Activated T-cell treated with anti-CD3 and anti-CD28 coated beads, Interleukin-2, amount 50 U/mL, for 72 hours (primary cell): ENCODE measurements around the gene RFLNA. TPM values are rescaled to one million over a fixed set of nuclear protein-coding genes. Genes with fewer than 3 reads are reported as not detected.

ENCODE experiments used
- ATAC-seq, 2 donors: fragments of 150-1000 bp; cut with Tn5 transposase; replicated peaks in 1 of 2; 2 replicates each; pipeline ENCODE4 v1.10.0; 2021; ENCODE audit warnings: moderate library complexity in 2 of 2, mild to moderate bottlenecking in 1 of 2
- DNase-seq, 2 donors: peaks; one replicate each; pipeline ENCODE4 v3.0.0; 2021 to 2022; ENCODE audit warnings: mixed read lengths in 1 of 2
- H3K27ac Mint-ChIP-seq: one replicate; pipeline ENCODE4 v1.8.0; 2022; ENCODE audit warnings: mild to moderate bottlenecking, moderate library complexity, mixed read lengths
- H3K27me3 Mint-ChIP-seq: one replicate; pipeline ENCODE4 v1.8.0; 2022; ENCODE audit warnings: low read depth, mixed read lengths
- H3K36me3 Mint-ChIP-seq, 2 donors: one replicate each; pipeline ENCODE4 v1.8.0; 2022; ENCODE audit warnings: mixed read lengths in 2 of 2, mild to moderate bottlenecking in 1 of 2; ENCODE audit not compliant: insufficient read depth in 2 of 2
- H3K4me1 Mint-ChIP-seq: one replicate; pipeline ENCODE4 v1.8.0; 2022; ENCODE audit warnings: low read depth, mixed read lengths
- H3K4me3 Mint-ChIP-seq, 2 donors: one replicate each; pipeline ENCODE4 v1.8.0; 2022; ENCODE audit warnings: mild to moderate bottlenecking in 2 of 2, mixed read lengths in 2 of 2, moderate library complexity in 2 of 2
- H3K9me3 Mint-ChIP-seq, 2 donors: one replicate each; pipeline ENCODE4 v1.8.0; 2022; ENCODE audit warnings: mixed read lengths in 2 of 2
- total RNA-seq, 2 donors: library from RNA; stranded (reverse); gene quantifications; one replicate each; pipeline ENCODE4 v1.2.3, GENCODE V29; 2022

Gene RFLNA
- total RNA-seq, 2 donors from 2014 or later = not detected

GRCh38 chr12:124332900-124333299 is 38.0 kb downstream of the RFLNA start:
- H3K36me3 Mint-ChIP-seq = peaks cover 2 to 4% of the 10 kb centered on the region in 2 donors
- no peaks in the 10 kb centered on the region for H3K4me1 Mint-ChIP-seq
- no peaks in the 10 kb centered on the region for H3K27me3 Mint-ChIP-seq

GRCh38 chr12:124333724-124334123 is 38.8 kb downstream of the RFLNA start:
- Mint-ChIP-seq H3K9me3 (no peaks in the 10 kb centered on the region), H3K4me3 (no peak overlapping the region), H3K36me3 (peaks cover 2 to 4% of the 10 kb centered on the region in 2 donors), H3K27me3 (no peaks in the 10 kb centered on the region), H3K4me1 (no peaks in the 10 kb centered on the region), H3K27ac (no peak overlapping the region)
- no peak for DNase-seq
- ATAC-seq = peak in 1 of 2 donors; percentile 12

More at GRCh38 chr12:124332900-124333299, 38.0 kb downstream of the RFLNA start:
- Mint-ChIP-seq H3K4me3 (no peak overlapping the region), H3K9me3 (no peaks in the 10 kb centered on the region), H3K27ac (no peak overlapping the region)
- DNase-seq (no peak), ATAC-seq (no peak)

- Mint-ChIP-seq H3K27me3 (no peaks in the 10 kb centered on the region), H3K36me3 (peaks cover 2 to 4% of the 10 kb centered on the region in 2 donors), H3K4me3 (no peak overlapping the region), H3K4me1 (no peaks in the 10 kb centered on the region), H3K27ac (no peak overlapping the region), H3K9me3 (no peaks in the 10 kb centered on the region)
- ATAC-seq = no peak
- no peak for DNase-seq
These were observed 39.4 kb downstream of the RFLNA start for GRCh38 chr12:124334266-124334665.

GRCh38 chr12:124334976-124335375 is 40.1 kb downstream of the RFLNA start:
- Mint-ChIP-seq H3K4me3 (no peak overlapping the region), H3K27me3 (no peaks in the 10 kb centered on the region), H3K36me3 (peaks cover 2 to 4% of the 10 kb centered on the region in 2 donors), H3K4me1 (no peaks in the 10 kb centered on the region), H3K9me3 (no peaks in the 10 kb centered on the region), H3K27ac (no peak overlapping the region)
- ATAC-seq (no peak), DNase-seq (no peak)

GRCh38 chr12:124335426-124336183 is 40.7 kb downstream of the RFLNA start:
- DNase-seq = no peak
- Mint-ChIP-seq H3K27me3 (no peaks in the 10 kb centered on the region), H3K4me3 (no peak overlapping the region), H3K27ac (no peak overlapping the region), H3K36me3 (peaks cover 2 to 4% of the 10 kb centered on the region in 2 donors), H3K4me1 (no peaks in the 10 kb centered on the region), H3K9me3 (no peaks in the 10 kb centered on the region)
- no peak for ATAC-seq

- H3K27me3 Mint-ChIP-seq = no peaks in the 10 kb centered on the region
- no peak for DNase-seq
- ATAC-seq = no peak
- peaks cover 4% of the 10 kb centered on the region in 2 donors for H3K36me3 Mint-ChIP-seq
- H3K27ac Mint-ChIP-seq = no peak overlapping the region
- H3K9me3 Mint-ChIP-seq = no peaks in the 10 kb centered on the region
- no peaks in the 10 kb centered on the region for H3K4me1 Mint-ChIP-seq
- no peak overlapping the region for H3K4me3 Mint-ChIP-seq
These were observed 41.2 kb downstream of the RFLNA start for GRCh38 chr12:124336184-124336437.

GRCh38 chr12:124336742-124337520 is 42.0 kb downstream of the RFLNA start:
- no peak overlapping the region for H3K27ac Mint-ChIP-seq
- H3K27me3 Mint-ChIP-seq = no peaks in the 10 kb centered on the region
- H3K36me3 Mint-ChIP-seq = peaks cover 4% of the 10 kb centered on the region in 2 donors
- no peak overlapping the region for H3K4me3 Mint-ChIP-seq
- ATAC-seq (no peak), DNase-seq (no peak)
- no peaks in the 10 kb centered on the region for H3K4me1 Mint-ChIP-seq
- no peaks in the 10 kb centered on the region for H3K9me3 Mint-ChIP-seq

GRCh38 chr12:124337622-124338021 is 42.7 kb downstream of the RFLNA start:
- Mint-ChIP-seq H3K4me3 (no peak overlapping the region), H3K4me1 (no peaks in the 10 kb centered on the region), H3K36me3 (peaks cover 4 to 6% of the 10 kb centered on the region in 2 donors), H3K27ac (no peak overlapping the region), H3K9me3 (no peaks in the 10 kb centered on the region), H3K27me3 (no peaks in the 10 kb centered on the region)
- no peak for DNase-seq
- no peak for ATAC-seq

GRCh38 chr12:124338448-124338847 is 43.6 kb downstream of the RFLNA start:
- DNase-seq (no peak), ATAC-seq (no peak)
- Mint-ChIP-seq H3K9me3 (no peaks in the 10 kb centered on the region), H3K36me3 (peaks cover 4 to 10% of the 10 kb centered on the region in 2 donors), H3K4me1 (no peaks in the 10 kb centered on the region), H3K4me3 (no peak overlapping the region), H3K27me3 (no peaks in the 10 kb centered on the region), H3K27ac (no peak overlapping the region)

- no peaks in the 10 kb centered on the region for H3K9me3 Mint-ChIP-seq
- ATAC-seq = no peak
- DNase-seq = no peak
- H3K4me1 Mint-ChIP-seq = no peaks in the 10 kb centered on the region
- H3K27me3 Mint-ChIP-seq = no peaks in the 10 kb centered on the region
- H3K4me3 Mint-ChIP-seq = no peak overlapping the region
- no peak overlapping the region for H3K27ac Mint-ChIP-seq
- H3K36me3 Mint-ChIP-seq = peaks cover 4 to 14% of the 10 kb centered on the region in 2 donors
These were observed 44.1 kb downstream of the RFLNA start for GRCh38 chr12:124338876-124339603.

- no peak for DNase-seq
- ATAC-seq = no peak
- H3K27me3 Mint-ChIP-seq = no peaks in the 10 kb centered on the region
- no peaks in the 10 kb centered on the region for H3K4me1 Mint-ChIP-seq
- H3K36me3 Mint-ChIP-seq = peaks cover 6 to 15% of the 10 kb centered on the region in 2 donors
- no peak overlapping the region for H3K4me3 Mint-ChIP-seq
- H3K9me3 Mint-ChIP-seq = no peaks in the 10 kb centered on the region
- no peak overlapping the region for H3K27ac Mint-ChIP-seq
These were observed 45.4 kb downstream of the RFLNA start for GRCh38 chr12:124340080-124340900.

- H3K27me3 Mint-ChIP-seq = no peaks in the 10 kb centered on the region
- DNase-seq (no peak), ATAC-seq (no peak)
- H3K27ac Mint-ChIP-seq = no peak overlapping the region
- no peaks in the 10 kb centered on the region for H3K9me3 Mint-ChIP-seq
- peaks cover 5 to 13% of the 10 kb centered on the region in 2 donors for H3K36me3 Mint-ChIP-seq
- no peaks in the 10 kb centered on the region for H3K4me1 Mint-ChIP-seq
- no peak overlapping the region for H3K4me3 Mint-ChIP-seq
These were observed 46.8 kb downstream of the RFLNA start for GRCh38 chr12:124341645-124342069.
